SJCRH30 (cell line): ENCODE results near the gene CAMKK2. TPM values are rescaled to one million over a fixed set of nuclear protein-coding genes. Genes with fewer than 3 reads are reported as not detected.

Experiments used
- DNase-seq, 2 experiments: peaks; one replicate each; pipeline ENCODE4 v3.0.0-alpha.2; 2015 to 2020
- H3K27ac ChIP-seq: fragments of 250-450 bp; sonication (Bioruptor Pico); 2 replicates; pipeline ENCODE4 v1.5.1; 2020; ENCODE audit warnings: mild to moderate bottlenecking, moderate library complexity
- H3K27me3 ChIP-seq: fragments of 250-450 bp; sonication (Bioruptor Pico); 2 replicates; pipeline ENCODE4 v1.5.1; 2020; ENCODE audit warnings: mild to moderate bottlenecking, moderate library complexity
- H3K36me3 ChIP-seq: fragments of 250-450 bp; sonication (Bioruptor Pico); 2 replicates; pipeline ENCODE4 v1.5.1; 2020; ENCODE audit warnings: mild to moderate bottlenecking, moderate library complexity
- H3K4me1 ChIP-seq: fragments of 250-450 bp; sonication (Bioruptor Pico); 2 replicates; pipeline ENCODE4 v1.5.1; 2020; ENCODE audit warnings: mild to moderate bottlenecking, moderate library complexity
- H3K4me3 ChIP-seq: fragments of 250-450 bp; sonication (Bioruptor Pico); 2 replicates; pipeline ENCODE4 v1.5.1; 2020; ENCODE audit warnings: mild to moderate bottlenecking, moderate library complexity
- H3K9me3 ChIP-seq: fragments of 250-450 bp; sonication (Bioruptor Pico); replicated peaks from 2 replicates; pipeline ENCODE4 v1.5.1; 2020; ENCODE audit warnings: mild to moderate bottlenecking, moderate library complexity
- total RNA-seq: library from RNA; depleted of rRNA; stranded (reverse); fragments of >200 nt; shearing (Covaris generic); gene quantifications from 2 replicates; pipeline ENCODE4 v1.2.3, GENCODE V29; 2014

The CAMKK2 gene
- total RNA-seq, 1 experiment from 2014 or later: 9.7 TPM

DNA sequence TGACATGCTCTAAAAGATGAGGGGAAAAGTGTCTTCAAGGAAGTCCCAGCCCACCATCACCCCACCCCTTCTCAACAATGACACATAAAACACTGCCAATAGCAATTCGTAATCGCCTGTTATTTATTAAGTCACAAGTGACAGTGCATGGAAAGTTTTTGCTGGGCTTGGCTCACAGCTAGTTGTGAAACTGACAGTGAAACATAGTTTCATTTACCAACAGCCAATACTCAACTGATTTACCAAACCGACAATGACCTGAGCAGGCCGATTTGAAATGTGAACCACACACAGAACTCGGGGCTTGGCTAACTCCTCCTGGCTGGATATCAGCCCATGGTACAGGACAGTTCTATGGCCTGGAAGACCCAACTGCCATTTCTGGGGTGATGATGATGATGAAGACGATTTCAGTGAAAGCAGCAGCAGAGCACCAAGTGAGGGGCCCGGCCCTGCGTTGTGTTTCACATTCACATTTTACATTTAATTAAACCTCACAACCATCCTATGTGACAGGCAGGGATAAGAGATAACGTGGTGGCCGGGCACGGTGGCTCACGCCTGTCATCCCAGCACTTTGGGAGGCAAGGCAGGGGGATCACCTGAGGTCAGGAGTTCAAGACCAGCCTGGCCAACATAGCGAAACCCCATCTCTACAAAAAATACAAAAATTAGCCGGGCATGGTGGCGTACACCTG lies 42.7 kb downstream of the CAMKK2 start:
- Histone ChIP-seq H3K27me3 (no peaks in the 10 kb centered on the region), H3K4me1 (no peaks in the 10 kb centered on the region), H3K27ac (no peak overlapping the region), H3K4me3 (no peak overlapping the region), H3K36me3 (peaks cover 4% of the 10 kb centered on the region; the same call in 1 of the 2 replicates), H3K9me3 (no peaks in the 10 kb centered on the region)
- DNase-seq: no peak

DNA sequence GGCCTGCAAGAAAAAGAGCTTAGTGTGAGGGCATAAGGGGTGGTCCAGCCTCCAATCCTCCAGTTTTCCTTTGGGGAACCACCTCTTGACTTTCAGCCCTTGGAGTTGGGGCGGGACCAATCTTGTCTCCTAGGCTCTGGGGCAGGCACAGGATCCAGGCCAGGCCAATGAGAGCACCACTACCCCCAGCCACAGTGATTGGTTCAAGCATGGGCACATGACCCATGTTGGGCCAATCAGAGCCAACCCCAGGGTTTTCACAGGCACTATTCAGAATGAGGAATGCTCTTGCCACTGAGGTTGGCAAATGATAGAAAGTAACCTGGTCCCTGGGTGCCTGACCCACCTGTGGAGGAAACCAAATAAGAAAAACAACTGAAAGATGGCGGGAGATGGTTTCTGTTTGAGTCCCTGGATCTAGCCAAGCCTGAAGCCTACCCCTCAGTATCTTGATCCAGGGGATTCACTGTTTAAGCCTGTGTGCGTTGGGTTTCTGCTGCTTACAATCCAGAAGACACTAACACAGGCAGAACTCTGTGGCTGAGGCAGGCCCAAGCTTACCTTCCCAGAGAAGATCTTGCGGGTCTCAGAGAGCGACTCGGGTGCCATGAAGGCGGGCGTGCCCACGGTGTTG lies 43.7 kb downstream of the CAMKK2 start:
- Histone ChIP-seq H3K27ac (no peak overlapping the region), H3K27me3 (no peaks in the 10 kb centered on the region), H3K4me3 (no peak overlapping the region), H3K36me3 (peaks cover 4% of the 10 kb centered on the region; the same call in 1 of the 2 replicates), H3K9me3 (no peaks in the 10 kb centered on the region), H3K4me1 (no peaks in the 10 kb centered on the region)
- DNase-seq: no peak

DNA sequence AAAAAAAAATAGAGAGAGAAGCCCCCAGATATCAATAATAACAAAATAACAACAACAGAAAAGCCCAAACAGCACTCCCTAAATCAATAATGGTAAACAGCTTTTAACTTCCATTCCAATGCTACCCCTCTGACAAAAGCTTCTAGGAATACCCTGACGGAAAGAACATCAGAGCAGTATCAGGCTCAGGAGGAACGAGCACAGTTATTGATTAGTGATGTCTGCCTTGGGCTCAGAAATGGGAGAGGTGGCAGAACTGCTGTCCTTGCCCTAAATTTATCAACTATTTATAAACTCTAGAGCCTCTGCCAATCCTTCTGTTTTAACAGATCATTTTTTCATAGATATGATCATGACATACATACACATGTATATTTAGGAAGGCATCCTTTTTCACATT lies 44.7 kb downstream of the CAMKK2 start:
- Histone ChIP-seq H3K36me3 (peaks cover 4% of the 10 kb centered on the region; the same call in 1 of the 2 replicates), H3K4me1 (no peaks in the 10 kb centered on the region)

DNA sequence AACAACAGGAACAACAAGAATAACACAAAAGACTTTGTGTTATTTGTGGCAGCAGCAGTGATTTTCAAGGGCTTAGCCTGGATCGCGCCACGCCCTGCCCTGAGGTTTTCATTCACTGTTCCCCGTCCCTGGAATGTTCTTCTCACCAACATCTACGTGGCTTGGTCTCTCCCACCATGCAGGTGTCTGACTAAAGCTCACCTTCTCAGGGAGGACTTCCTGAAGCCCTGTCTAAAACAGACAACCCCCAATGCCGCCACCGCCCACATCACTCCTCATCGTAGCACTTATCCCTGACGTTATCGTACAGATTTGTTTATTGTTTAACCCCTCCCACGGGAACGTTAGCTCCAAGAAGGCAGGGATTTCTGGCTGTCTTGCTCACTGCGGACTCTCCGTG lies 46.1 kb downstream of the CAMKK2 start:
- Histone ChIP-seq H3K36me3 (peaks cover 4% of the 10 kb centered on the region; the same call in 1 of the 2 replicates), H3K9me3 (no peaks in the 10 kb centered on the region), H3K4me3 (no peak overlapping the region), H3K27ac (no peak overlapping the region), H3K4me1 (no peaks in the 10 kb centered on the region), H3K27me3 (no peaks in the 10 kb centered on the region)
- no peak for DNase-seq

More for the DNA sequence above, 44.7 kb downstream of the CAMKK2 start:
- no peaks in the 10 kb centered on the region for H3K9me3 ChIP-seq
- no peaks in the 10 kb centered on the region for H3K27me3 ChIP-seq
- no peak overlapping the region for H3K27ac ChIP-seq
- DNase-seq: no peak
- H3K4me3 ChIP-seq: no peak overlapping the region

- Histone ChIP-seq H3K9me3 (no peaks in the 10 kb centered on the region), H3K4me3 (no peak overlapping the region), H3K27ac (no peak overlapping the region), H3K4me1 (no peaks in the 10 kb centered on the region), H3K27me3 (no peaks in the 10 kb centered on the region), H3K36me3 (no peaks in the 10 kb centered on the region; the same call in 1 of the 2 replicates)
- DNase-seq: no peak
Measured at GRCh38 chr12:121248622-121249021, 47.9 kb downstream of the CAMKK2 start.

DNA sequence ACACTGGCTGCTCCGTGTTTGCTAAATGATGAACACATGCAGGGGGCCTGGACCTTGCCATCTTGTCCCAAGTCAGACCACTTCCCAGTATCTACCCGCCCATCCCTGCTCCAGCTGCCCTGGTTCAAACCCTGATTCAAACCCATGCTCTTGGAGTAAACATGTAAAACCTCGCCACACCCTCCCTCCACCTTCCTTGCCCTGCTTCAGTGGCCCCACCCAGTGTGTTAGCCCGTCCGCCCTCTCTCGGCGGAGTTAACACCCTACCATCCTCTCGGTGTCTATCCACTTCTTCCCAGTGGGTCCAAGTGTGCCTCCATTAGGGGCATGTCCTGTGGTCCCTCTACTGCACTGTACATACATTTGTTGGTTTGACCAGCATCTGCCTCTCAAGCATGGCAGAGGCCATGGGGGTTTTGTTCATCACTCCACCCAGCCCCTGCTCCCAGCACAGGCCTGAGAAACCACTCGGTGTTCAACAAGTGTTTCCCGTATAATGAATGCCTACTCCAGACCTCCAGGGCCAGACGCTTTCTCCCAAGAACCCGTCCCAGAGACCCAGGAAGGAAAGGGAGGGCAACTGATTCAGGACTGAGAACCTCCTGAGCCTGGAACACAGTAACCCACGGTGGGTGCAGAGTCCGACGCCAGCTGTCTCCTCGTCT lies 49.5 kb downstream of the CAMKK2 start:
- H3K4me1 ChIP-seq: peaks cover under 1% of the 10 kb centered on the region
- no peak for DNase-seq
- no peaks in the 10 kb centered on the region for H3K27me3 ChIP-seq
- no peaks in the 10 kb centered on the region for H3K9me3 ChIP-seq
- no peak overlapping the region for H3K4me3 ChIP-seq
- no peak overlapping the region for H3K27ac ChIP-seq
- H3K36me3 ChIP-seq: no peaks in the 10 kb centered on the region

- no peak for DNase-seq
- no peaks in the 10 kb centered on the region for H3K27me3 ChIP-seq
- no peak overlapping the region for H3K4me3 ChIP-seq
- no peak overlapping the region for H3K27ac ChIP-seq
- H3K36me3 ChIP-seq: no peaks in the 10 kb centered on the region
- no peaks in the 10 kb centered on the region for H3K9me3 ChIP-seq
- H3K4me1 ChIP-seq: peaks cover 11% of the 10 kb centered on the region
Measured at GRCh38 chr12:121245951-121246350, 50.6 kb downstream of the CAMKK2 start.

DNA sequence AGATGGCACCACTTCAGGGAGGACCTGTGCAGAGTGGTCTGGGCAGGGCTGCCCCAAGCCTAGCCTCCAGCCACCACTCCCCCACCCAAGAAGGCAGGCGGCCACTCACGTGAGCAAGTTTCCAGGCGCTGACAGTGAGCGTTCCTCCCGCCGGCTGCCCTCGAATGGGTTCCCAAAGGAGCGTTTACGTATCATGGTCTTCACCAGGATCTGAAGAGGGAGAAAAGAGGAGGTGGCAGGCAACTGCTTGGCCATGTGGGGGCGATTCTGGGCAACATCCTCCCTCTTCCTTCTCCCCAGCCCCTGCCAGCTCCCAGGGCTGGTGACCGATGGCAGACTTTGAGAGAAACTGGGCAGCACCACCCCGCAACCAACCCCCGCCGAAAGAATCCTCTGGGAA lies 51.5 kb downstream of the CAMKK2 start:
- H3K27me3 ChIP-seq: no peaks in the 10 kb centered on the region
- no peaks in the 10 kb centered on the region for H3K36me3 ChIP-seq
- DNase-seq: no peak
- H3K27ac ChIP-seq: no peak overlapping the region
- no peaks in the 10 kb centered on the region for H3K9me3 ChIP-seq
- H3K4me3 ChIP-seq: no peak overlapping the region
- H3K4me1 ChIP-seq: peaks cover 18% of the 10 kb centered on the region

DNA sequence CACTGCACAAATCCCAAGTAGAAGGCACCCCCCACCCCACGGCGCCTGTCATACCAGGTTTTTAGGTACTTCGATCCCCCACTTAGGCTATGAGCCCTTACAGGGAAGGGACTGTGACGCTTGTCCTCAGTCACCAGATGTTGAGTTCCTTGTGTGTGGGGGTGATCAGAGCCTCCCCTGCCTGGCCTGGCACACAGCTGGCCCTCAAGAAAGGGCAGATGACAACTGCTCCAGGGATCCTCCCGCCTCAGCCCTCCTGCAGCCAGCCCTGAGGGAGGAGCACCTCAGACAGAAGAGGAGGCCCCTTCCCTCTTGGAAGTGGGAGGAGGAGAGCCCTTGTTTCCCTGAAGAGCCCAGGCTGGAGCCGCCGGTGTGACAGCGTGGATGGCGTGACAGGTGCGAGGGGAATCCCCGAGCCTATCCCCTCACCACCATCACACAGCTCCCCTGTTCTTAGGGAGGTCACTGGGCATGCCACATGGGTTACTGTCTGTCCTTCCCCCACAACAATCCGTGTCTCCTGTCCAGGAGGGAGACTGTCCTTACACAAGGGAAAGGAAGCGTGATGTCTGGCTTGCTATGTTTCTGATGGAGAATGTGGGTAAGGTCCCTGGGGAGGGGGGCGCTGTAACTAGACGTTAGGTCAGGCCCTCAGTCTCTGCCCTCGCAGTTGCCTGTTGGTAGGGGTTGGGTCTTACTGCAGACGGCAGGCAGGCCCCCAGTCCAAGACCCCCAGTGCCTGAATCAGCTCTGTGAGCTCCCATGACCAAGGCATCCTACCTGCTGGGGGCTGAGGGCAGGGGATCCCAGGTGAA lies 55.1 kb downstream of the CAMKK2 start:
- Histone ChIP-seq H3K9me3 (no peaks in the 10 kb centered on the region), H3K4me1 (peaks cover 42% of the 10 kb centered on the region), H3K4me3 (peak overlapping the region; percentile 42), H3K27ac (peak overlapping the region; percentile 47), H3K27me3 (no peaks in the 10 kb centered on the region), H3K36me3 (no peaks in the 10 kb centered on the region)
- DNase-seq: peak; percentile 47 to 60

DNA sequence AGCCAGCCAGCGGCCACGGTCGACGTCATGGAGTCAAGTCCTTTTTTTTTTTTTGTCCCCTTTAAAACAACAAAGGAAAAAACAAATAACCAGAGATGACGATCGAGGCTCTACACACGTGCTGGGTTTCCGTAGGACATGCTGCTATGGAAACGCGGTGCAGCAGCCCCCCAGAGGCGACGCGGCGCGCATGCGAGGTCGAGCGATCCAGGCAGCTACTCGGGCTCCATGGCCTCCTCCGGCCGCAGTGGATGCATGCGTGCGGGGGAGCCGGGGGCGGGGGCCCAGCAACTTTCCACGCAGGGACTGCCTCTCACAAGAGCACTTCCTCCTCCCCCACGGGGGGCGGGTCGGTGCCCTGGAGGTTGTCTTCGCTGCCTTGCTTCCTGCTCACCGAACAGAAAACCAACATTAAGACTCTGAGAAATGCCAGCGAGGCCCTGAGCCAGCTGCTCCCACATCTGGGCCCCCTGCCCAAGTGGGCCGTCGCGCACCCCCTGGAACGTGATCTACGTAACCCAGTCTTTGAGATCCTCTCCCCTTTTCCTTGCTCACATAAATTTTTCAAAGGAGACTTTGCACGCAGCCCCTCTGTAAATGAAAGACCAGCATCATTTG lies 55.9 kb downstream of the CAMKK2 start:
- DNase-seq: peak; percentile 65 to 71
- no peaks in the 10 kb centered on the region for H3K36me3 ChIP-seq
- H3K9me3 ChIP-seq: no peaks in the 10 kb centered on the region
- H3K4me3 ChIP-seq: peak overlapping the region; percentile 42
- peak overlapping the region; percentile 47 for H3K27ac ChIP-seq
- H3K27me3 ChIP-seq: no peaks in the 10 kb centered on the region
- peaks cover 42% of the 10 kb centered on the region for H3K4me1 ChIP-seq

DNA sequence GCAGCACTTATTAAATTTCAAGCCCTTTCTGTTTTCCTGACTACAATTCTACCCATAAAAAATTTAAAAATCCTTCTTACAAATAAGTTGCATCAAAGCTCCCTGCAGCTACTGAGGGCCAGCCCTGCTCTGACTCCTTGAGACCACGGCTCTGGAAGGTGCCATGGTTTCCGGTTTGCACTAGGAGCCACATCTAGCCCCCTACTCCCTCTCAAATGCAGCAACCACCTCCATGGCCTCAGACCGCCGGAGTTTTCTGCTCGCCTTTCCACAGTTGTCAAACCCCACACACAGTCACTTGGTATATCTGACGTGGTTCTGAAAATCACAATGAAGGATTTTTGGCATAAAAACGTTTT lies 56.5 kb downstream of the CAMKK2 start:
- Histone ChIP-seq H3K36me3 (no peaks in the 10 kb centered on the region), H3K27ac (peak overlapping the region; percentile 47), H3K4me3 (peak overlapping the region; percentile 42), H3K4me1 (peaks cover 42% of the 10 kb centered on the region), H3K9me3 (no peaks in the 10 kb centered on the region), H3K27me3 (no peaks in the 10 kb centered on the region)
- no peak for DNase-seq

DNA sequence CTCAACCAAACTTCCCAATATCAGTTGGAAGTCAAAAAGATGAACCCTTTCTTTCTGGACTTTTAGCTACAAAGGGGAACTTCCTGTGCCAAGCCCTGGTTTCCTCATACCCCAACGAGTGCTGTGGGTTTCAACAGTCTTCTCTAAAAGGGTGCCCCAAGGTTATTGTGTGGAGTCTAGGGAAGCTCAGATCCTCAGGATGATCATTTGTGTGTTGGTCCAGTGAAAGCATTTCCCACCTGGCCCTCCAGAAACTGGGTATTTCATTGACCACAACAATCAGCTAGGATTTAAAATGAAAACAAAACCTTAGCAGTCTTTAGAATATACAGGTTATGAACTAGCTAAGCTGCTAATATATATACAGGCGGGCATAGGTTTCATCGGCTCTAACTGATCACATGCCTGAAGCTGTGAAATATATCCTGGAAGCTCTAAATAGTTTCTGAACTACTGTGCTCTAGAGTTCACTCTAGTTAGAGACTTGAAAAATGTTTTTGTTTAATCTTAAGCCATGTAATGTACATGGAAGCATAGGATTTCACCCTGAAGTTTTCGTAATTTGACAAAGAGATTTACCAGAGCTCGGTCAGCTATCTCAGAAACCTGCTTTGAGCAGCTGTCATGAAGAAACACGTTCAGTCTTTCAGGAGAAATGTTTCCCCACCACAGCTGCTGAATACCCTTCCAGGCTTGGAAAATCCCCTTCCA lies 57.0 kb downstream of the CAMKK2 start:
- H3K4me1 ChIP-seq: peaks cover 42% of the 10 kb centered on the region
- peak in 1 of 2 experiments; percentile 54 for DNase-seq
- H3K4me3 ChIP-seq: no peak overlapping the region
- H3K36me3 ChIP-seq: no peaks in the 10 kb centered on the region
- no peaks in the 10 kb centered on the region for H3K27me3 ChIP-seq
- H3K27ac ChIP-seq: no peak overlapping the region
- no peaks in the 10 kb centered on the region for H3K9me3 ChIP-seq

DNA sequence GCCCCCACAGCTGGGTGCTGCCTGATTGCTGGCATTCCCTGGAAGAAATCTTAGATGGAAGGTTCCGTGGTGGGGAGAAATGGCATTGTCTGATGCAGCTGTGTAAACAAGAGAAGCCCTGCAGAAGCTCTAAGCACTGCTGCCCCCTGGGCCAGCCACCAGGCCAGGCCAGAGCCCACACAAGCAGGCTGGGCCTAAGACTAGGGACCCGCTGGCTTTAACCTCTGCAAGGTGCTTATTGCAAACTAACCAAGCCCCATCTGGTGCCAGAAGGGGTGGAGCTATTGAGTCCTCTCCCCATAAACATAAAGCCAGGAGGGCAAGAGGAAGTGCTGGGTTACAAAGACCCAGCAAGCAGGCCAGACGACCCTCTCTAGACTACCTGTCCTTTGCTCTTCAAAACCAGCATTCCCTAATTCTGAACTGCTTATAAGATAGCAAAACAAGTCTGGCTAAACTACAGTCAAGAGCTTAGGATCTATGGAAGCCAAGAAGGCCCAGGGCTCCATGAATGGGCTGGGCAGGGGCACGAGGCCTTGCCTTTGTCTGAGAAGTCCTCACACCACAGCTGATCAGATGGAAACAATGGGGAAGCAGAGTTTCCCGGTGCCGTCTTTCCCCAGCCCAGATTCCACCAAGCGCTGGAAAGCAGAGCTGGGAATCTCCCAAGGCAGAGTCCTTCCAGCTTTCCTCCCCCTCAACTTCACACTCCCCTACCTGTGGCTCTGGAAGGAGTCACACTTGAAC lies 57.7 kb downstream of the CAMKK2 start:
- Histone ChIP-seq H3K36me3 (no peaks in the 10 kb centered on the region), H3K27me3 (no peaks in the 10 kb centered on the region), H3K4me3 (no peak overlapping the region), H3K9me3 (no peaks in the 10 kb centered on the region), H3K27ac (no peak overlapping the region), H3K4me1 (peaks cover 42% of the 10 kb centered on the region)
- DNase-seq: peak; percentile 62 to 71
